Skeletal muscle tissue (tissue), 4 donors: Measurements from ENCODE around the gene PRKN. TPM values are rescaled to one million over a fixed set of nuclear protein-coding genes. Genes with fewer than 3 reads are reported as not detected.

Experiments
- H3K27ac ChIP-seq: one replicate; pipeline ENCODE4 v1.7.0; 2013; ENCODE audit warnings: mild to moderate bottlenecking, low read depth, low read length, inconsistent platforms
- H3K27me3 ChIP-seq, 3 donors: one replicate each; pipeline ENCODE4 v1.7.0; 2013; ENCODE audit warnings: low read length in 3 of 3; ENCODE audit not compliant: control insufficient read depth in 3 of 3, insufficient read depth in 3 of 3
- H3K36me3 ChIP-seq, 3 donors: one replicate each; pipeline ENCODE4 v1.7.0; 2013; ENCODE audit warnings: low read length in 3 of 3; ENCODE audit not compliant: control insufficient read depth in 3 of 3, insufficient read depth in 3 of 3
- H3K4me1 ChIP-seq, 3 donors: one replicate each; pipeline ENCODE4 v1.7.0; 2013; ENCODE audit warnings: low read length in 3 of 3, mild to moderate bottlenecking in 3 of 3; ENCODE audit not compliant: control insufficient read depth in 3 of 3, insufficient read depth in 3 of 3
- H3K4me3 ChIP-seq, 3 donors: one replicate each; pipeline ENCODE4 v1.7.0; 2013; ENCODE audit warnings: low read length in 3 of 3
- H3K9ac ChIP-seq, 3 donors: one replicate each; pipeline ENCODE4 v1.7.0; 2013; ENCODE audit warnings: low read length in 3 of 3, mild to moderate bottlenecking in 3 of 3, moderate library complexity in 2 of 3, low read depth in 1 of 3
- H3K9me3 ChIP-seq, 3 donors: one replicate each; pipeline ENCODE4 v1.7.0; 2013; ENCODE audit warnings: low read length in 3 of 3; ENCODE audit not compliant: control insufficient read depth in 3 of 3
- total RNA-seq: library from RNA; depleted of rRNA; stranded (reverse); fragments of >200 nt; gene quantifications from one replicate; pipeline ENCODE4 v1.2.3, GENCODE V29; 2014
- donor health status: Osteomylitis.

PRKN gene
- total RNA-seq, 1 donor from 2014 or later = 16.7 TPM

DNA sequence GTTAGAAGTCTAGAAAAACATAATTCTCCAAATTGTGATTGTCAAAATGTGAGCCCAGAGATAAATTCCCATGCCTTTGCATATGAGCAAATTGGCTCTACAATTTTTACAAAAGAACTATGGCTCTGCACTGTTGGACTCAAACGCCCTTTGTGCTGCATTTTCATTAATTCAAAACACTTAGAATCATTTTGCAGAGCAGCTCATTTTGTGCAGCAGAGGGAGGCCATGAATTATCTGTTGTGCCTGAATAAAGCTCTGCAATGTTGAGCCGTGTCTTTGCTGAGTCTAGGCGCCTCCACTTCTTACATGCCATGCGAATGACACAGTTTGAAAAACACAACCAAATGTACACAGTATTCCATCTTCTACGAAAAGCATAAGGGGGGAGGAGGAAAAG, 230.2 kb downstream of the PRKN start:
- Histone ChIP-seq H3K4me1 (no peaks in the 10 kb centered on the region), H3K27ac (no peak overlapping the region), H3K4me3 (no peak overlapping the region), H3K9ac (no peak overlapping the region), H3K9me3 (no peaks in the 10 kb centered on the region), H3K27me3 (no peaks in the 10 kb centered on the region), H3K36me3 (no peaks in the 10 kb centered on the region)

DNA sequence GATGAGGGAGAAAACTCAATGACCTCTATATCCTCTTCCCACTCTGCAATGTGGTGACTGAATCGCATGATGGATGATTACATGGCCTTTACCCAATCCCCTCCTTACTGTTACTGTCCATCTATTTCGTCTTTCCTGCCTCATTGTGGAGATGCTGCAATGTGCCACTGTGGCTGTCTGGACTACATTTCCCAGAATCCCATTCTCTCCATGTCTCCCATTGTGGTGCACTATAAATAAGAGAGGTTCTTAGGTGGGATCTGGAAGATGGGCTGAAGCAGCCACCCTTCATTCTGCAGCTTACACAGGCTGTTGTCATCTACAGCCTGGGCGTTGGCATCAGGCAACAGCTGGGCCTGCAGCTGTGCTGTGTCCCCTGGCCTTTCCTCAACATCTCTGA, 233.6 kb downstream of the PRKN start:
- Histone ChIP-seq H3K4me3 (no peak overlapping the region), H3K27me3 (no peaks in the 10 kb centered on the region), H3K9me3 (no peaks in the 10 kb centered on the region), H3K4me1 (no peaks in the 10 kb centered on the region), H3K27ac (no peak overlapping the region), H3K36me3 (no peaks in the 10 kb centered on the region), H3K9ac (no peak overlapping the region)

DNA sequence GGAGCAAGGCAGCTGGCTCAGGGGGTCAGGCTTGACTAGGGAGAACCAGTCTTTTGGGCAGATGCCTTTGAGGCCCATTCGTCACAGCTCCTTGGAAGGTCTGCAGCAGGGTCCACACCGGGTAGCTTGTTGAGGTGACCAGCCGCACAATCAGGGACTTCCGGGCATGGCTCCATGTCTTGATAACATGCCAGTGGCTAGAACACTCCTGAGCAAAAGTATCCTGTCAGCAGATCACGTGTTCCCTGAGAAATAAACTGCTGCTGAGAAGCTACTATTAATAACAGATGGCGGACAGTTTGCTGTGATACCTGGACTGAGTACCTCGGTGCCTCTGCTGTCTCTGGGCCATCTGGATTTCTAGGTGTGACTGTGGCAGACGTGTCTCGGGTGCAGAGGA, 235.9 kb downstream of the PRKN start:
- Histone ChIP-seq H3K9ac (no peak overlapping the region), H3K4me3 (no peak overlapping the region)

DNA sequence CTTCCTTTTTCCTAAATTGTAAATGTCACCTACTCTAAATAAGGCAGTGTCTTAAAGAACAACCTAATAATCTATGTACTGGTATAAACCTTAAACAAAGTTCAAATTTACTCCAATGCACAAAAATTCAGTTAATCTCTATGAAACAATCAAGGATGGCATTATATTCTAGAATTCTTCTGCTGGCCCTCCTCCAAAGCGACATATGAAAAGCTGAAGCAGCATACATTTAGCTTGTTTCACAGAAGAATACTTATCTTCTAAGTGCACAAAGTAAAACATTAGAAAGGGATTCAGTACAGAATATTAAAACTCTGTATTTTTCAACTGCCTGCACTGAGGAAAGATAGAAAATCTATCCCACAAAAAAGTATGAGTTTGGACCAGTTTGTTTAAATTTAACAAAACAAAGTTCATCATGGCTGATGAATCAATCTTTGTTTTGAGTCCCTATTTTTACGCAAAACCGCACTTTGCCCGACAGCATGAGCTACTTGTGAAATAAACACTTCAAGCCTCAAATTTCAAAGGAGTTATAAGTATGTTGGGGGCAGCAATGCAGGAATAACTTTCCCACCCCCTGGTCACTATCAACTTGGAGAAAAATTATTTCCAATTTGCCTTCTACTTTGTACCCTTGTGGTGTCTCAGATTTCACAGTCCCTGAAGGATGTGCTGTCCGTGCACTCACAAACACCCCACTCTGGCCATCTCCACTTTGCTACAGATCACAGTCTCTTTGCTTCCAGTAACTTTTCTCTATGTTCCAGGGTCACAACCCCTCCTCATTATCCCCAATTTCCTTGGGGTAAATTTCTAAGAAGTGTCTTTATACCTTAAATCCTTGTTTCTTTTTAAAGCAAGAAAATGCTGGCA, 238.2 kb downstream of the PRKN start:
- Histone ChIP-seq H3K4me1 (peaks cover 0 to 5% (median 0%) of the 10 kb centered on the region in 3 donors), H3K9ac (no peak overlapping the region), H3K4me3 (no peak overlapping the region), H3K9me3 (no peaks in the 10 kb centered on the region), H3K27ac (no peak overlapping the region), H3K36me3 (no peaks in the 10 kb centered on the region), H3K27me3 (no peaks in the 10 kb centered on the region)

More for the DNA sequence above, 235.9 kb downstream of the PRKN start:
- no peak overlapping the region for H3K27ac ChIP-seq
- H3K36me3 ChIP-seq = no peaks in the 10 kb centered on the region
- H3K9me3 ChIP-seq = no peaks in the 10 kb centered on the region
- H3K4me1 ChIP-seq = no peaks in the 10 kb centered on the region
- H3K27me3 ChIP-seq = no peaks in the 10 kb centered on the region

DNA sequence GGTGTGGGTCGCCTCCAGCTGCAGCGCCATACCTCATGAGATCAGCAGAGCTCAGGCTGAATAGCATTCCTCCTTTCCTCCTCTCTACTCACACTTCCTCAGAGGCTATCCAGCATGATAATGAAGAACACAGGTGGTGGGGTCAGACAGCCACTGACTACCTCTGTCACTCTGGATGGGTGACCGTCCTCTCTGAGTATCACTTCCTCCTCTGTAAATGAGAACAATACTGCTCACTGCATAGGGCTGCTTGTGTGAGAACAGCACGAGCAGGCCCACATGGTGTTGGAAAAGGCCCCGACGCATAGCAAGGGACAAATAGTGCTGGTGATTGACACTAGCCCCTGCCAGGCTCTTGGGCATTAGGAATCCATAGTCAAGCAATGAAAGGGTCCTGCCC, 239.1 kb downstream of the PRKN start:
- H3K27ac ChIP-seq = no peak overlapping the region
- H3K4me1 ChIP-seq = peaks cover 0 to 5% (median 0%) of the 10 kb centered on the region in 3 donors
- no peaks in the 10 kb centered on the region for H3K9me3 ChIP-seq
- H3K4me3 ChIP-seq = no peak overlapping the region
- H3K36me3 ChIP-seq = no peaks in the 10 kb centered on the region
- H3K27me3 ChIP-seq = no peaks in the 10 kb centered on the region
- no peak overlapping the region for H3K9ac ChIP-seq

DNA sequence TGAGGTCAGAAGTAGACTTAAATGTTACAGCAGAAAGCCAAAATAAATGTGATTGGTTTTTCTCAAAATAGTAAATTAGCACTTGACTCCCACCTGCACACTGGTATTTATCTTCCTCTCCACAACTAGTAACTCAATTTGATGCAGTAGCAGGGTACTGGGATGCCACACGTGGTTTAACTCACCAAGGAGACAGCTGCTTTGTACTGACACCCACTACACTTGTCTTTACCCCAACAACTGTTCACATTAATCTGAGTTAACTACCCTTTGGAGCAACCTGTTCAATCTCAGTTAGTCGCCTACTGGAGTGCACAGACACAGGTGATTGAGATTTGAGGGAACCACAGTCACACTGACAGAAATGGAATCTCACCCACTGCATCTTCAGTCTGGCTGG, 242.1 kb downstream of the PRKN start:
- no peaks in the 10 kb centered on the region for H3K36me3 ChIP-seq
- H3K9ac ChIP-seq = no peak overlapping the region
- H3K27ac ChIP-seq = no peak overlapping the region
- peak overlapping the region in 1 of 3 donors; percentile 44 for H3K4me3 ChIP-seq
- H3K4me1 ChIP-seq = peaks cover 0 to 5% (median 0%) of the 10 kb centered on the region in 3 donors
- no peaks in the 10 kb centered on the region for H3K9me3 ChIP-seq
- H3K27me3 ChIP-seq = no peaks in the 10 kb centered on the region

DNA sequence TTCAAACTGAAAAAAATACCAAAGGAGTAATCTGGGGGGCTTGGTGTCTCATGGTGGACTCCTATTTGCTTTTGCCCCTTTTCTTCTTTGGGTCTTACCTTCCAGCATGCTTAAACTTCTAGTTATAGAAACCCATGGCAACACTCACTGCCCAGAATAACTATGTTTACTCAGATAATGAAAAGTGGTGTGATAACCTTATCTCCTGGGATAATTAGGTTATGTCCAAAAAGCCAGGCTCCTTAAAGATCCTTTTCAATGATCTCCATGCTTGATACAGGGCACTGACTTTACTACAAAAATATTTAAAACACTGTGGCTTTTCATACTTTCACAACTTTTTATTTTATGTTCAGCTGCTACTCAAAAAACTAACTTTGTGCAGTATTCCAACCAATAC, 245.6 kb downstream of the PRKN start:
- H3K9ac ChIP-seq = no peak overlapping the region
- no peak overlapping the region for H3K27ac ChIP-seq
- no peaks in the 10 kb centered on the region for H3K9me3 ChIP-seq
- H3K36me3 ChIP-seq = no peaks in the 10 kb centered on the region
- H3K4me1 ChIP-seq = peaks cover 0 to 5% (median 0%) of the 10 kb centered on the region in 3 donors
- no peak overlapping the region for H3K4me3 ChIP-seq
- no peaks in the 10 kb centered on the region for H3K27me3 ChIP-seq

DNA sequence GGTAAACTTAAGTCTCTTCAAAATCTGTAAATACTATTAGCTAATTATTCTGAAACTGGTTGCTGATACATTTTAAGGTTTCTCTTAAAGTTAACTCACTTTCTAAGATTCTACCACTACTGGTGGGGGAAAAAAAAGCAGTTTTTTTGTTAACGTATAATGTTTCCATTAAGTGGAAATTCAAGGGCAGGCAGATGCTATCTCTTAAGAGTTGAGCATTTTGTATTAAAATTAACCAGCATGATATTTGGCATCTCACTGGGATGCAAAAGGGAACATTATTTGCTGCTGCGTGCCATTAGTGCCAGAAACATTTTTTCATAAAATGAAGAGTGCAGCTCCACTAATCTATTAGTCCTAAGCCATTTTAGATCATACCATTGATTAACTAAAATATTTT, 246.2 kb downstream of the PRKN start:
- Histone ChIP-seq H3K9ac (no peak overlapping the region), H3K4me3 (no peak overlapping the region), H3K27me3 (no peaks in the 10 kb centered on the region), H3K27ac (no peak overlapping the region), H3K4me1 (peaks cover 0 to 5% (median 0%) of the 10 kb centered on the region in 3 donors), H3K36me3 (no peaks in the 10 kb centered on the region), H3K9me3 (no peaks in the 10 kb centered on the region)

DNA sequence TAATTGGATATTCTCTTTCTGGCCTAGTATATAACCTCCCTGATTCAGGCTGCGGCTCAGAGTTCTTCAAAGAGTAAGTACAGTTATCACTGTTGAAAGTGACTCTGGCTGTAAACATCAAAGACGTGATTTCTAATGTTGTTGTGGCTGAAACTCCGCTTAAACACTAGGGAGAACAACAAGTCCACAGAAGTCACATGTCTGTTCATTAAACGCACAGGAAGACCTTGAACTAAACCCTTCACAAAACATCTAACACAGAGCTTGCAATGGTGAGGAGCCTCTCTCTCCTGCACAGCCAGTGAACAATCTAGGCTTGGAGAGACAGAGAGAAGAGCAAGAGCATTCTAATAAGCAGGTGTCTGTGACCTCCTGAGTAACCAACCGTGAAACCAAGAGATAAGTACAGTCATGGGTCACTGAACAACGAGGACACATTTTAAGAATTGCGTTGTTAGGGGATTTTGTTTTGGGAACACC, 249.3 kb downstream of the PRKN start:
- Histone ChIP-seq H3K4me1 (no peaks in the 10 kb centered on the region), H3K9ac (no peak overlapping the region), H3K36me3 (no peaks in the 10 kb centered on the region), H3K4me3 (no peak overlapping the region), H3K9me3 (no peaks in the 10 kb centered on the region), H3K27ac (no peak overlapping the region), H3K27me3 (no peaks in the 10 kb centered on the region)

DNA sequence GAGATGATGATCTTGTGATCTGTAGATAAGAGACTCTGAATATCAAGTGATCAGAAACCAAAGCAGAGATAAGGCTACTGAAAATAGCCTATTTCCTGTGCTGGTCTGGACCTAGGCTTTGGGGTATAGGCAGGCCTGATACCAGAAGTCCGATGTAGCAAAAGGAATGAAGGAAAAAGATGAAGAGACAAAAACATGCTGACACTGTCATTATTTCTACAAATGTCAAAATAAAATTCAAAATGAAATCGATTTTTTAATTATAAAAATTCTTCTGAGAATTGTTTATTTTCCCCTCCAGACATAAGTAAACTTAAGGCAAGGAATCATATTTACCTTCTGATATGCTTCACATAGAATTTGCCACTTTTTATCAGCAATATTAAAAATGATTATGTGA, 252.8 kb downstream of the PRKN start:
- no peak overlapping the region for H3K27ac ChIP-seq
- H3K36me3 ChIP-seq = no peaks in the 10 kb centered on the region
- H3K9me3 ChIP-seq = no peaks in the 10 kb centered on the region
- no peaks in the 10 kb centered on the region for H3K27me3 ChIP-seq
- H3K4me1 ChIP-seq = no peaks in the 10 kb centered on the region
- H3K9ac ChIP-seq = no peak overlapping the region
- no peak overlapping the region for H3K4me3 ChIP-seq
